ENCODE results near the gene USH2A. TPM values are rescaled to one million over a fixed set of nuclear protein-coding genes. Genes with fewer than 3 reads are reported as not detected.

The USH2A gene
- polyA plus RNA-seq, 3 donors, result not detected

- H3K4me2 ChIP-seq (replicated peaks; ENCODE audit: extremely low read depth, low read length, poor library complexity, severe bottlenecking), result no peak overlapping the region
- no peaks in the 10 kb centered on the region for H3K36me3 ChIP-seq (replicated peaks in 1 of 2; ENCODE audit: control insufficient read depth in 1 of 2, insufficient read depth in 2 of 2, low read length in 2 of 2)
- no peak overlapping the region for H3K27ac ChIP-seq (ENCODE audit: low read depth in 1 of 2, low read length in 2 of 2)
- Mint-ChIP-seq H3K4me1 (no peaks in the 10 kb centered on the region), H3K9me3 (peaks cover 0 to 5% (median 2%) of the 10 kb centered on the region in 7 donors), H3K36me3 (no peaks in the 10 kb centered on the region), H3K27me3 (ENCODE audit: low read depth in 3 of 3) (no peaks in the 10 kb centered on the region), H3K27ac (no peak overlapping the region), H3K4me3 (no peak overlapping the region)
- no CpG with 5 or more reads among the region's 2 CpGs for WGBS (ENCODE audit: insufficient coverage)
- DNase-seq, result no peak
- H3K9ac ChIP-seq (ENCODE audit: insufficient read depth, low read length, poor library complexity, severe bottlenecking), result no peak overlapping the region
- TF ChIP-seq, protein P1, sequence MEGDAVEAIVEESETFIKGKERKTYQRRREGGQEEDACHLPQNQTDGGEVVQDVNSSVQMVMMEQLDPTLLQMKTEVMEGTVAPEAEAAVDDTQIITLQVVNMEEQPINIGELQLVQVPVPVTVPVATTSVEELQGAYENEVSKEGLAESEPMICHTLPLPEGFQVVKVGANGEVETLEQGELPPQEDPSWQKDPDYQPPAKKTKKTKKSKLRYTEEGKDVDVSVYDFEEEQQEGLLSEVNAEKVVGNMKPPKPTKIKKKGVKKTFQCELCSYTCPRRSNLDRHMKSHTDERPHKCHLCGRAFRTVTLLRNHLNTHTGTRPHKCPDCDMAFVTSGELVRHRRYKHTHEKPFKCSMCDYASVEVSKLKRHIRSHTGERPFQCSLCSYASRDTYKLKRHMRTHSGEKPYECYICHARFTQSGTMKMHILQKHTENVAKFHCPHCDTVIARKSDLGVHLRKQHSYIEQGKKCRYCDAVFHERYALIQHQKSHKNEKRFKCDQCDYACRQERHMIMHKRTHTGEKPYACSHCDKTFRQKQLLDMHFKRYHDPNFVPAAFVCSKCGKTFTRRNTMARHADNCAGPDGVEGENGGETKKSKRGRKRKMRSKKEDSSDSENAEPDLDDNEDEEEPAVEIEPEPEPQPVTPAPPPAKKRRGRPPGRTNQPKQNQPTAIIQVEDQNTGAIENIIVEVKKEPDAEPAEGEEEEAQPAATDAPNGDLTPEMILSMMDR (IDR thresholded peaks at IDR 0.05), result no peak
- no peaks in the 10 kb centered on the region for H3K4me1 ChIP-seq (ENCODE audit: control insufficient read depth in 1 of 2, insufficient read depth in 2 of 2, low read length in 2 of 2)
- H3K4me3 ChIP-seq (replicated peaks in 1 of 3; ENCODE audit: low read depth in 2 of 3, low read length in 3 of 3), result no peak overlapping the region
- no peaks in the 10 kb centered on the region for H3K27me3 ChIP-seq (ENCODE audit: control insufficient read depth in 2 of 2, insufficient read depth in 2 of 2, low read length in 2 of 2)
- H2AFZ ChIP-seq (ENCODE audit: insufficient read depth, low read depth, low read length, poor library complexity, severe bottlenecking), result no peak overlapping the region
- no peaks in the 10 kb centered on the region for H3K9me3 ChIP-seq (replicated peaks in 1 of 2; ENCODE audit: control insufficient read depth in 1 of 2, insufficient read depth in 1 of 2, low read length in 2 of 2)
- no peaks in the 10 kb centered on the region for H4K20me1 ChIP-seq (ENCODE audit: insufficient read depth, low read length)
- no peaks in the 10 kb centered on the region for H3K79me2 ChIP-seq (ENCODE audit: insufficient read depth, low read length)
- intact Hi-C loops (cut with micrococcal nuclease), result no loop called here
Measured at GRCh38 chr1:216433175-216433574, 9.9 kb upstream of the USH2A start.

DNA sequence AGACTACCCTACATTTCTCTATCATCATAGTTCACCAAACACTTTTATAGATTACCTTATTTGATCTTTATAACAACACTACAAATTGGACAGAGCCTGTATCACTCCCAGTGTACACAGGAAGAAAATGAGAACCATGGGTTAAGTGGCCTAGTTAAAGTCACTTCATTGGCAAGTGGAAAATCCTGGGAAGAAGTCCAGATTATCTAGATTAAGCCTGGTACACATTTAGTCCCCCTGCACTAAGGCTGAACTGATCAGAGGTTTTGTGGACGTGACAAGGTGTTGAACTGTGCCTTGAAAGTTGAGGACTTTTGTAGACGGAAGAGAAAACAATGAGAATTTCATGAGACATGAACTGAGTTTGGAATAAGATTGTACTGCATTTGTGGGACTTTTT lies 7.5 kb upstream of the USH2A start:
- Mint-ChIP-seq H3K4me1 (no peaks in the 10 kb centered on the region), H3K4me3 (no peak overlapping the region), H3K9me3 (peaks cover 0 to 5% (median 2%) of the 10 kb centered on the region in 7 donors), H3K27ac (no peak overlapping the region), H3K36me3 (no peaks in the 10 kb centered on the region), H3K27me3 (ENCODE audit: low read depth in 3 of 3) (no peaks in the 10 kb centered on the region)
- Histone ChIP-seq H3K27ac (ENCODE audit: low read depth in 1 of 2, low read length in 2 of 2) (no peak overlapping the region), H2AFZ (ENCODE audit: insufficient read depth, low read depth, low read length, poor library complexity, severe bottlenecking) (no peak overlapping the region), H3K4me3 (replicated peaks in 1 of 3; ENCODE audit: low read depth in 2 of 3, low read length in 3 of 3) (no peak overlapping the region), H3K9ac (ENCODE audit: insufficient read depth, low read length, poor library complexity, severe bottlenecking) (no peak overlapping the region), H3K4me2 (replicated peaks; ENCODE audit: extremely low read depth, low read length, poor library complexity, severe bottlenecking) (no peak overlapping the region), H3K79me2 (ENCODE audit: insufficient read depth, low read length) (no peaks in the 10 kb centered on the region), H3K9me3 (replicated peaks in 1 of 2; ENCODE audit: control insufficient read depth in 1 of 2, insufficient read depth in 1 of 2, low read length in 2 of 2) (no peaks in the 10 kb centered on the region), H3K27me3 (ENCODE audit: control insufficient read depth in 2 of 2, insufficient read depth in 2 of 2, low read length in 2 of 2) (no peaks in the 10 kb centered on the region), H4K20me1 (ENCODE audit: insufficient read depth, low read length) (no peaks in the 10 kb centered on the region), H3K36me3 (replicated peaks in 1 of 2; ENCODE audit: control insufficient read depth in 1 of 2, insufficient read depth in 2 of 2, low read length in 2 of 2) (no peaks in the 10 kb centered on the region), H3K4me1 (ENCODE audit: control insufficient read depth in 1 of 2, insufficient read depth in 2 of 2, low read length in 2 of 2) (no peaks in the 10 kb centered on the region)
- WGBS (ENCODE audit: insufficient coverage), result no CpG with 5 or more reads among the region's 2 CpGs
- TF ChIP-seq, protein P1 (IDR thresholded peaks at IDR 0.05), result no peak
- intact Hi-C loops (cut with micrococcal nuclease), result no loop called here
- DNase-seq, result no peak
